Mesenchymal stem cell (in vitro differentiated cells and primary cell): Measurements from ENCODE around the gene MET.
A peak's percentile ranks its signal among the peaks of the same experiment; 100 is the strongest.

Experiments
- DNase-seq: peaks from one replicate; pipeline ENCODE4 v3.0.0-alpha.2; 2013
- H2AFZ ChIP-seq: one replicate; pipeline ENCODE4 v1.6.1; 2013; ENCODE audit warnings: low read depth, mild to moderate bottlenecking, control low read depth, inconsistent platforms, low read length, moderate library complexity
- H2AK5ac ChIP-seq: 2 replicates; pipeline ENCODE4 v1.6.1; 2013; ENCODE audit warnings: low read length, moderate library complexity, mild to moderate bottlenecking, inconsistent platforms; ENCODE audit not compliant: severe bottlenecking
- H2BK120ac ChIP-seq: one replicate; pipeline ENCODE4 v1.6.1; 2013; ENCODE audit warnings: low read depth, mild to moderate bottlenecking, inconsistent platforms, low read length, moderate library complexity
- H2BK12ac ChIP-seq, 2 experiments: one replicate each; pipeline ENCODE4 v1.6.1; 2013; ENCODE audit warnings: inconsistent platforms in 2 of 2, low read length in 2 of 2, mild to moderate bottlenecking in 2 of 2, moderate library complexity in 2 of 2, control low read depth in 1 of 2
- H2BK15ac ChIP-seq: one replicate; pipeline ENCODE4 v1.6.1; 2013; ENCODE audit warnings: mild to moderate bottlenecking, low read depth, inconsistent platforms; ENCODE audit not compliant: poor library complexity, severe bottlenecking
- H2BK5ac ChIP-seq: 2 replicates; pipeline ENCODE4 v1.6.1; 2013; ENCODE audit warnings: low read depth, mild to moderate bottlenecking, low read length, control low read depth, inconsistent platforms; ENCODE audit not compliant: poor library complexity, severe bottlenecking
- H3K14ac ChIP-seq, 2 experiments: one replicate each; pipeline ENCODE4 v1.6.1; 2013; ENCODE audit warnings: inconsistent platforms in 2 of 2, low read length in 2 of 2, control low read depth in 1 of 2, mild to moderate bottlenecking in 1 of 2, moderate library complexity in 1 of 2
- H3K18ac ChIP-seq, 2 experiments: one replicate each; pipeline ENCODE4 v1.6.1; 2013; ENCODE audit warnings: inconsistent platforms in 2 of 2, low read length in 2 of 2, control low read depth in 1 of 2, low read depth in 1 of 2, mild to moderate bottlenecking in 1 of 2
- H3K23ac ChIP-seq, 2 experiments: one replicate each; pipeline ENCODE4 v1.6.1; 2013; ENCODE audit warnings: inconsistent platforms in 2 of 2, low read length in 2 of 2, mild to moderate bottlenecking in 2 of 2, moderate library complexity in 2 of 2, control low read depth in 1 of 2
- H3K27ac ChIP-seq: 2 replicates; pipeline ENCODE4 v1.5.1; 2013; ENCODE audit warnings: mild to moderate bottlenecking, moderate library complexity, low read length, control low read depth, inconsistent platforms; ENCODE audit not compliant: poor library complexity, severe bottlenecking
- H3K27me3 ChIP-seq, 2 experiments: 2 replicates each; pipeline versions ENCODE4 v1.6.1 to v1.7.0; 2013; ENCODE audit warnings: low read length in 2 of 2, mild to moderate bottlenecking in 2 of 2, moderate library complexity in 2 of 2, control low read depth in 1 of 2, inconsistent platforms in 1 of 2; ENCODE audit not compliant: control insufficient read depth in 1 of 2, insufficient read depth in 1 of 2
- H3K36me3 ChIP-seq, 2 experiments: 2 replicates each; pipeline versions ENCODE4 v1.6.1 to v1.7.0; 2013; ENCODE audit warnings: low read length in 2 of 2, control low read depth in 1 of 2, inconsistent platforms in 1 of 2, low read depth in 1 of 2, mild to moderate bottlenecking in 1 of 2; ENCODE audit not compliant: insufficient read depth in 2 of 2, control insufficient read depth in 1 of 2
- H3K4ac ChIP-seq, 2 experiments: one replicate each; pipeline ENCODE4 v1.6.1; 2013; ENCODE audit warnings: inconsistent platforms in 2 of 2, low read length in 2 of 2, mild to moderate bottlenecking in 2 of 2, moderate library complexity in 2 of 2, control low read depth in 1 of 2, low read depth in 1 of 2
- H3K4me1 ChIP-seq: 2 replicates; pipeline ENCODE4 v1.6.1; 2013; ENCODE audit warnings: low read depth, low read length, control low read depth; ENCODE audit not compliant: control insufficient read depth, insufficient read depth
- H3K4me2 ChIP-seq: 2 replicates; pipeline ENCODE4 v1.6.1; 2013; ENCODE audit warnings: low read length, mild to moderate bottlenecking, inconsistent platforms; ENCODE audit not compliant: poor library complexity, severe bottlenecking
- H3K4me3 ChIP-seq, 2 experiments: 2 replicates each; pipeline versions ENCODE4 v1.5.1 to v1.7.0; 2013; ENCODE audit warnings: low read length in 2 of 2, mild to moderate bottlenecking in 2 of 2, control low read depth in 1 of 2, low read depth in 1 of 2; ENCODE audit not compliant: insufficient read depth in 1 of 2
- H3K79me1 ChIP-seq: replicated peaks from 2 replicates; pipeline ENCODE4 v1.6.1; 2013; ENCODE audit warnings: mild to moderate bottlenecking, control low read depth, low read length, inconsistent platforms; ENCODE audit not compliant: poor library complexity, severe bottlenecking
- H3K9ac ChIP-seq: 2 replicates; pipeline ENCODE4 v1.7.0; 2013; ENCODE audit warnings: mild to moderate bottlenecking, low read length, moderate library complexity
- H3K9me3 ChIP-seq: 2 replicates; pipeline ENCODE4 v1.7.0; 2013; ENCODE audit warnings: mild to moderate bottlenecking, low read length; ENCODE audit not compliant: control insufficient read depth
- H4K8ac ChIP-seq: one replicate; pipeline ENCODE4 v1.6.1; 2013; ENCODE audit warnings: inconsistent platforms, mild to moderate bottlenecking, low read length, moderate library complexity
- H4K91ac ChIP-seq: one replicate; pipeline ENCODE4 v1.6.1; 2013; ENCODE audit warnings: mild to moderate bottlenecking, low read length, inconsistent platforms
- WGBS: methylation state at CpG from one replicate; pipeline ENCODE4 v1.1.7; 2013; ENCODE audit warnings: mixed read lengths; 5-methylcytosine and 5-hydroxymethylcytosine counted together

The MET gene

DNA sequence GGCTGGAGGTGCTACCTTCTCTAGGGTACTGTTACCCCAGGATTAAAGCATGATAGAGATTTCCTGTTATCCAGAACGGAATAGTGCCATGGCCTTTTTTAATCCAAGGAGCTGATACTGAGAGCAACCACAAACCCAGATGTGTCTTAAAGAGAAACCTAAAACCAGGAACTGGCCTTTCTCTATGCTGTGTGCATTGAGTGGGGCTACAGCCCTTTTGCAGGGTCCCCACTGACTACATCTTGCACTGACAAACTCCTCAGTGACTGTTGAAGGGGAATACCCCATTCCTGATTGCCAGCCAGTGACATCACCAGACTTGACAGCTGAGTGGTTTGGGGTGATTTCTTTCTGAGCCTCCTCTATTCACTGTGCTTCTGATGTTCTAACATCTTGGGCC is 108.5 kb downstream of the MET start:
- no peak overlapping the region for H4K8ac ChIP-seq
- no peak overlapping the region for H2BK120ac ChIP-seq
- H3K9ac ChIP-seq = no peak overlapping the region
- H3K4ac ChIP-seq = no peak overlapping the region
- H3K27me3 ChIP-seq = no peaks in the 10 kb centered on the region
- H3K27ac ChIP-seq = peak overlapping the region; percentile 76
- H3K36me3 ChIP-seq = peaks cover 26 to 31% of the 10 kb centered on the region in 2 experiments
- peaks cover 19% of the 10 kb centered on the region for H3K4me1 ChIP-seq
- peak overlapping the region; percentile 69 for H2AK5ac ChIP-seq
- H4K91ac ChIP-seq = no peak overlapping the region
- no peak overlapping the region for H3K4me3 ChIP-seq
- H3K4me2 ChIP-seq = no peak overlapping the region
- WGBS = 82% methylated on average over 1 of the region's 1 CpG
- peaks cover 18% of the 10 kb centered on the region for H3K79me1 ChIP-seq
- no peaks in the 10 kb centered on the region for H3K9me3 ChIP-seq
- H3K18ac ChIP-seq = no peak overlapping the region
- no peak overlapping the region for H2AFZ ChIP-seq
- H2BK12ac ChIP-seq = no peak overlapping the region
- H2BK15ac ChIP-seq = no peak overlapping the region
- no peak overlapping the region for H3K14ac ChIP-seq
- H3K23ac ChIP-seq = no peak overlapping the region
- DNase-seq = no peak
- H2BK5ac ChIP-seq = no peak overlapping the region

- H3K23ac ChIP-seq = no peak overlapping the region
- H3K4me2 ChIP-seq = no peak overlapping the region
- no peak overlapping the region for H2BK120ac ChIP-seq
- 72% methylated on average over 1 of the region's 1 CpG for WGBS
- no peak for DNase-seq
- peaks cover 22% of the 10 kb centered on the region for H3K79me1 ChIP-seq
- H3K36me3 ChIP-seq = peaks cover 26 to 35% of the 10 kb centered on the region in 2 experiments
- H3K9me3 ChIP-seq = no peaks in the 10 kb centered on the region
- H3K4ac ChIP-seq = no peak overlapping the region
- peak overlapping the region; percentile 76 for H3K27ac ChIP-seq
- no peak overlapping the region for H3K14ac ChIP-seq
- no peak overlapping the region for H2BK5ac ChIP-seq
- no peak overlapping the region for H4K91ac ChIP-seq
- H2AK5ac ChIP-seq = no peak overlapping the region
- H4K8ac ChIP-seq = no peak overlapping the region
- H3K9ac ChIP-seq = no peak overlapping the region
- H2AFZ ChIP-seq = no peak overlapping the region
- H3K4me3 ChIP-seq = no peak overlapping the region
- H3K27me3 ChIP-seq = no peaks in the 10 kb centered on the region
- no peak overlapping the region for H3K18ac ChIP-seq
- H3K4me1 ChIP-seq = peaks cover 19% of the 10 kb centered on the region
- H2BK15ac ChIP-seq = no peak overlapping the region
- no peak overlapping the region for H2BK12ac ChIP-seq
Observed at GRCh38 chr7:116780966-116781365, 109.0 kb downstream of the MET start.

GRCh38 chr7:116781584-116781983 is 109.6 kb downstream of the MET start:
- Histone ChIP-seq H3K9ac (no peak overlapping the region), H3K4me1 (peaks cover 19% of the 10 kb centered on the region), H2BK12ac (no peak overlapping the region), H3K4me3 (no peak overlapping the region), H3K27me3 (no peaks in the 10 kb centered on the region), H3K27ac (peak overlapping the region; percentile 76), H2BK120ac (no peak overlapping the region), H3K4me2 (no peak overlapping the region), H4K91ac (no peak overlapping the region), H3K4ac (no peak overlapping the region), H2AK5ac (peak overlapping the region; percentile 36), H3K18ac (no peak overlapping the region), H4K8ac (no peak overlapping the region), H3K23ac (no peak overlapping the region), H3K9me3 (no peaks in the 10 kb centered on the region), H2AFZ (no peak overlapping the region), H3K14ac (no peak overlapping the region), H2BK15ac (no peak overlapping the region), H3K79me1 (peaks cover 26% of the 10 kb centered on the region), H3K36me3 (peaks cover 26 to 35% of the 10 kb centered on the region in 2 experiments), H2BK5ac (no peak overlapping the region)
- WGBS = 100% methylated on average over 1 of the region's 2 CpGs
- DNase-seq = no peak

GRCh38 chr7:116782177-116782711 is 110.2 kb downstream of the MET start:
- H2BK15ac ChIP-seq = no peak overlapping the region

More at GRCh38 chr7:116782177-116782711, 110.2 kb downstream of the MET start:
- no peak overlapping the region for H3K23ac ChIP-seq
- no peak overlapping the region for H3K18ac ChIP-seq
- no peaks in the 10 kb centered on the region for H3K27me3 ChIP-seq
- no peak overlapping the region for H3K4me2 ChIP-seq
- no peak overlapping the region for H3K14ac ChIP-seq
- no peak for DNase-seq
- H3K36me3 ChIP-seq = peaks cover 27 to 35% of the 10 kb centered on the region in 2 experiments
- no peak overlapping the region for H4K91ac ChIP-seq
- no peak overlapping the region for H3K4ac ChIP-seq
- no peak overlapping the region for H2BK5ac ChIP-seq
- H3K4me3 ChIP-seq = no peak overlapping the region
- no peak overlapping the region for H2AK5ac ChIP-seq
- no peak overlapping the region for H3K9ac ChIP-seq
- no peaks in the 10 kb centered on the region for H3K9me3 ChIP-seq
- H3K27ac ChIP-seq = peak overlapping the region; percentile 76
- H2BK120ac ChIP-seq = no peak overlapping the region
- no peak overlapping the region for H2BK12ac ChIP-seq
- WGBS = no CpG with 5 or more reads among the region's 1 CpG
- H3K4me1 ChIP-seq = peaks cover 19% of the 10 kb centered on the region
- H4K8ac ChIP-seq = no peak overlapping the region
- no peak overlapping the region for H2AFZ ChIP-seq
- H3K79me1 ChIP-seq = peaks cover 28% of the 10 kb centered on the region
